K562 (cell line): ENCODE measurements around the gene TUBGCP5.

Experiments
- BRF2 ChIP-seq: IDR thresholded peaks from 3 replicates; pipeline ENCODE4 v1.6.1; 2011; ENCODE audit warnings: borderline replicate concordance, mild to moderate bottlenecking; ENCODE audit not compliant: insufficient read length, insufficient read depth
- CTCF ChIP-seq, 3 experiments: IDR thresholded peaks in 2 of 3; conservative IDR thresholded peaks in 1 of 3; 2 replicates each; pipeline ENCODE4 v1.5.1; 2011 to 2012; ENCODE audit warnings: low read length in 3 of 3, mild to moderate bottlenecking in 3 of 3, control low read depth in 2 of 3, improper control_type of control experiment in 1 of 3, inconsistent platforms in 1 of 3, low read depth in 1 of 3, mixed read lengths in 1 of 3, moderate library complexity in 1 of 3; ENCODE audit not compliant: insufficient read depth in 2 of 3
- EGR1 ChIP-seq: fragments of 450-650 bp; conservative IDR thresholded peaks from 2 replicates; pipeline ENCODE4 v1.6.1; 2017; ENCODE audit warnings: mild to moderate bottlenecking
- ETV5 ChIP-seq: sonication (generic); formaldehyde crosslinking; IDR thresholded peaks from 2 replicates; pipeline ENCODE4 v1.4.0; 2020; ENCODE audit warnings: low read depth, mild to moderate bottlenecking, missing genetic modification reagents
- HDAC6 ChIP-seq: IDR thresholded peaks from 2 replicates; pipeline ENCODE4 v1.6.1; 2012; ENCODE audit warnings: low read depth, mild to moderate bottlenecking, control low read depth, inconsistent platforms, low read length, moderate library complexity
- HEY1 ChIP-seq: fragments of 250-450 bp; sonication (Bioruptor Pico); IDR thresholded peaks from 2 replicates; pipeline ENCODE4 v1.5.0; 2020; ENCODE audit warnings: mild to moderate bottlenecking, moderate library complexity, borderline replicate concordance
- POLR2AphosphoS5 ChIP-seq: IDR thresholded peaks from 2 replicates; pipeline ENCODE4 v1.6.1; 2011; ENCODE audit warnings: mild to moderate bottlenecking, low read depth, low read length, moderate library complexity; ENCODE audit not compliant: control insufficient read depth, insufficient read depth
- SMC3 ChIP-seq: conservative IDR thresholded peaks from 2 replicates; pipeline ENCODE4 v1.6.1; 2011; ENCODE audit warnings: low read depth, low read length, improper control_type of control experiment; ENCODE audit not compliant: insufficient read depth
- THRAP3 ChIP-seq: fragments of 450-650 bp; IDR thresholded peaks from 2 replicates; pipeline ENCODE4 v1.6.1; 2016; ENCODE audit warnings: mild to moderate bottlenecking, inconsistent platforms, borderline replicate concordance
- ZC3H4 ChIP-seq: sonication (generic); formaldehyde crosslinking; IDR thresholded peaks from 2 replicates; pipeline ENCODE4 v1.9.0; 2021; ENCODE audit warnings: missing genetic modification reagents, borderline replicate concordance

- TF ChIP-seq BRF2, result no peak
- no peak for TF ChIP-seq CTCF (IDR thresholded peaks at IDR 0.05 in 2 of 3, conservative IDR thresholded peaks at IDR 0.05 in 1 of 3; ENCODE audit: insufficient read depth in 2 of 3, low read depth in 1 of 3, low read length in 3 of 3)
- TF ChIP-seq HDAC6, result no peak
- TF ChIP-seq HEY1 (CRISPR knock-in tag), result no peak
- no peak for TF ChIP-seq THRAP3
- TF ChIP-seq EGR1, result no peak
- TF ChIP-seq ETV5 (CRISPR knock-in tag), result no peak
- TF ChIP-seq SMC3, result no peak
- TF ChIP-seq POLR2AphosphoS5, result no peak
- TF ChIP-seq ZC3H4 (CRISPR knock-in tag), result no peak
Measured at GRCh38 chr15:22978691-22979237, 60.6 kb downstream of the TUBGCP5 start.
